GM12891 (cell line): ENCODE data around the gene FOXG1.

ENCODE experiments used
- POLR2AphosphoS5 ChIP-seq: IDR thresholded peaks from 2 replicates; pipeline ENCODE4 v1.6.1; 2011; ENCODE audit warnings: low read depth, low read length, control low read depth
- TAF1 ChIP-seq: IDR thresholded peaks from 2 replicates; pipeline ENCODE4 v1.6.1; 2011; ENCODE audit warnings: low read depth, low read length, control low read depth

DNA sequence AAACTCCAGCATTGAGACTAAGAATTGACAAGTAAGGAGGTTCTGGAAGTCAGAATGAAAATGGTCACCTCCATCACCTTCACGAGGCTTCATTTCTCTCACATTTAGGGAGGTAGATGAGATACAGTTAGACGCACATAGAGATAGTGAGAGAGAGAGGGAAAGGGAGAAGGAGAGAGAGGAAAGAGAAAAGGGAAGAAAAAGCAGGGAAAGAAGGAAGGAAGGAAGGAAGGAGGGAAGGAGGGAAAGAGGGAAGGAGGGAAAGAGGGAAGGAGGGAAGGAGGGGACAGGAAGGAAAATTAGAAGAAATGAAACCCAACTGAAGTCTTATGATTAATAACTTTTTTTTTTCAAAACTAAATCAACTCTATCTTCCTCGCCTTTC, 10.7 kb upstream of the FOXG1 start:
- TF ChIP-seq POLR2AphosphoS5 = no peak
- TF ChIP-seq TAF1 = no peak
